Testis (tissue), 2 donors: Measurements from ENCODE around the gene APAF1.

ENCODE experiments used
- POLR2A ChIP-seq: fragments of 450-650 bp; IDR thresholded peaks from one replicate; pipeline ENCODE4 v1.6.1; 2017; ENCODE audit warnings: antibody characterized with exemption, mild to moderate bottlenecking, moderate library complexity
- TF ChIP-seq, protein P1 (sequence below), 3 experiments: fragments of 450-650 bp in 2 of 3; fragments of 200-600 bp in 1 of 3; sonication (generic) in 1 of 3; IDR thresholded peaks; one replicate each; pipeline ENCODE4 v1.5.1; 2016 to 2019; ENCODE audit warnings: antibody characterized with exemption in 3 of 3, mild to moderate bottlenecking in 2 of 3, moderate library complexity in 1 of 3

DNA sequence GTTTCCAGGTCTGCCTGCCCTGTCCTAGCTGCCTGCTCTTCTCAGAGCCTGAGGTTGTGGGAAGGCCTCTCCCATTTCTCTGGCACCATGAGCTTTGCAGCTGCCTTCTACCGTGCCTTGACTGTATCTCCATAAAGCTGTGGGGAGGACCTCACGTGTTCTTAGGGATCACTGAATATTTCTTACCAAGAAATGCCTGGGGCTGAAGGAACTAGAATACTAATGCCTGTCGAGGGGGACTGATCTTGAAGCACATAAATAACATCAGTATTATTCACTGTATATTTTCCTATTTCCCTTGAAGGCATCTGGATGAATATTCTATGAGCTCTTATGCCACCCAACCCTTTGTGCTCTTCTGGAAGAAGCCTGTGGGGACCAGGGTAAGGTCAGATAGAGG is 103.4 kb downstream of the APAF1 start:
- TF ChIP-seq, protein P1, sequence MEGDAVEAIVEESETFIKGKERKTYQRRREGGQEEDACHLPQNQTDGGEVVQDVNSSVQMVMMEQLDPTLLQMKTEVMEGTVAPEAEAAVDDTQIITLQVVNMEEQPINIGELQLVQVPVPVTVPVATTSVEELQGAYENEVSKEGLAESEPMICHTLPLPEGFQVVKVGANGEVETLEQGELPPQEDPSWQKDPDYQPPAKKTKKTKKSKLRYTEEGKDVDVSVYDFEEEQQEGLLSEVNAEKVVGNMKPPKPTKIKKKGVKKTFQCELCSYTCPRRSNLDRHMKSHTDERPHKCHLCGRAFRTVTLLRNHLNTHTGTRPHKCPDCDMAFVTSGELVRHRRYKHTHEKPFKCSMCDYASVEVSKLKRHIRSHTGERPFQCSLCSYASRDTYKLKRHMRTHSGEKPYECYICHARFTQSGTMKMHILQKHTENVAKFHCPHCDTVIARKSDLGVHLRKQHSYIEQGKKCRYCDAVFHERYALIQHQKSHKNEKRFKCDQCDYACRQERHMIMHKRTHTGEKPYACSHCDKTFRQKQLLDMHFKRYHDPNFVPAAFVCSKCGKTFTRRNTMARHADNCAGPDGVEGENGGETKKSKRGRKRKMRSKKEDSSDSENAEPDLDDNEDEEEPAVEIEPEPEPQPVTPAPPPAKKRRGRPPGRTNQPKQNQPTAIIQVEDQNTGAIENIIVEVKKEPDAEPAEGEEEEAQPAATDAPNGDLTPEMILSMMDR (IDR thresholded peaks at IDR 0.05): no peak
- no peak for TF ChIP-seq POLR2A
